ENCODE results near the gene ST3GAL3. TPM values are rescaled to one million over a fixed set of nuclear protein-coding genes. Genes with fewer than 3 reads are reported as not detected.

The ST3GAL3 gene
- total RNA-seq, 1 experiment from 2014 or later: 8.6 TPM

- no peak for TF ChIP-seq USF1 (CRISPR knock-in tag; IDR thresholded peaks at IDR 0.05)
Measured at GRCh38 chr1:43867976-43868740, 160.8 kb downstream of the ST3GAL3 start (continued).

GRCh38 chr1:43868741-43869067 is 161.4 kb downstream of the ST3GAL3 start:
- CTCF ChIA-PET: interaction anchor here (0.6 to 1.6 kb wide), 3 partner anchors 62 to 78 kb away, joined by 4 to 6 read pairs (median 4); partner anchors contain the start of gene IPO13
- Mint-ChIP-seq H3K27ac (no peak overlapping the region), H3K9me3 (no peaks in the 10 kb centered on the region), H3K4me3 (no peak overlapping the region), H3K27me3 (ENCODE audit: low read depth) (no peaks in the 10 kb centered on the region; the same call in none of the 2 replicates), H3K4me1 (no peaks in the 10 kb centered on the region), H3K36me3 (no peaks in the 10 kb centered on the region)
- DNase-seq (ENCODE audit: low spot score): no peak
- ATAC-seq: no peak
- POLR2A ChIA-PET: no interaction called here
- TF ChIP-seq JUN (CRISPR knock-in tag; IDR thresholded peaks at IDR 0.05) (no peak), GTF2I (CRISPR knock-in tag; conservative IDR thresholded peaks at IDR 0.05) (no peak), TCF7 (CRISPR knock-in tag; IDR thresholded peaks at IDR 0.05; ENCODE audit: low read depth) (no peak), CREM (CRISPR knock-in tag; IDR thresholded peaks at IDR 0.05) (no peak), EMX1 (CRISPR knock-in tag; IDR thresholded peaks at IDR 0.05) (no peak), E2F5 (CRISPR knock-in tag; IDR thresholded peaks at IDR 0.05) (no peak), CBFB (CRISPR knock-in tag; IDR thresholded peaks at IDR 0.05; ENCODE audit: low read depth) (no peak), SMAD4 (CRISPR knock-in tag; IDR thresholded peaks at IDR 0.05) (no peak), ZNF416 (CRISPR knock-in tag; IDR thresholded peaks at IDR 0.05) (no peak), ELF4 (CRISPR knock-in tag; IDR thresholded peaks at IDR 0.05; ENCODE audit: low read depth) (no peak), NR1H2 (CRISPR knock-in tag; IDR thresholded peaks at IDR 0.05) (no peak), ZMAT4 (CRISPR knock-in tag; IDR thresholded peaks at IDR 0.05) (no peak), AFF4 (CRISPR knock-in tag; IDR thresholded peaks at IDR 0.05; ENCODE audit: borderline replicate concordance) (no peak)
- TF ChIP-seq, protein P1, sequence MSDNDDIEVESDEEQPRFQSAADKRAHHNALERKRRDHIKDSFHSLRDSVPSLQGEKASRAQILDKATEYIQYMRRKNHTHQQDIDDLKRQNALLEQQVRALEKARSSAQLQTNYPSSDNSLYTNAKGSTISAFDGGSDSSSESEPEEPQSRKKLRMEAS (CRISPR knock-in tag; IDR thresholded peaks at IDR 0.05): no peak

DNA sequence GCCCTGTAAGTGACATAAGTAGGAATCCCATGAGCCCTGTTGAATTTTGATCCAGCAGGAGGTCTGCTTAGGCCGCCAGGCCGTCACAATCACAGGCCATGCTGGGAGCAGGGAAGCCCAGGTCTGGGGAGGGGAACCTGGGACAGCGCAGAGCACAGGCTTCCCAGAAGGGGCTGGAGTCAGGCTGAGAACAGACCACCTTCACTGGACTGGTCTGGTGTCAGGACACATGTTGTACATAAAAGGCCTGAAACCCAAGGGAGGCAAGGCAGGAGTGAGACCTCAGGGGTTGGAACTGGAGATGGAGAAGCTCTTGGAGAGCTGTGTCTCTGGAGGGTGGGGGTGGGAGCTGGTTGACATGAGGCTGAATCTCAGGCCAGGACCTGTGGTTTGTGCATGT is 163.0 kb downstream of the ST3GAL3 start:
- Mint-ChIP-seq H3K27me3 (ENCODE audit: low read depth) (no peaks in the 10 kb centered on the region; the same call in none of the 2 replicates), H3K9me3 (no peaks in the 10 kb centered on the region), H3K36me3 (no peaks in the 10 kb centered on the region), H3K4me1 (no peaks in the 10 kb centered on the region), H3K27ac (no peak overlapping the region), H3K4me3 (no peak overlapping the region)
- ATAC-seq (no peak), DNase-seq (ENCODE audit: low spot score) (no peak)
- POLR2A ChIA-PET: no interaction called here
- CTCF ChIA-PET: interaction anchor here (1.0 kb wide), 1 partner anchor 64 kb away, joined by 5 read pairs; no protein-coding TSS in a partner anchor
- TF ChIP-seq, protein P2, sequence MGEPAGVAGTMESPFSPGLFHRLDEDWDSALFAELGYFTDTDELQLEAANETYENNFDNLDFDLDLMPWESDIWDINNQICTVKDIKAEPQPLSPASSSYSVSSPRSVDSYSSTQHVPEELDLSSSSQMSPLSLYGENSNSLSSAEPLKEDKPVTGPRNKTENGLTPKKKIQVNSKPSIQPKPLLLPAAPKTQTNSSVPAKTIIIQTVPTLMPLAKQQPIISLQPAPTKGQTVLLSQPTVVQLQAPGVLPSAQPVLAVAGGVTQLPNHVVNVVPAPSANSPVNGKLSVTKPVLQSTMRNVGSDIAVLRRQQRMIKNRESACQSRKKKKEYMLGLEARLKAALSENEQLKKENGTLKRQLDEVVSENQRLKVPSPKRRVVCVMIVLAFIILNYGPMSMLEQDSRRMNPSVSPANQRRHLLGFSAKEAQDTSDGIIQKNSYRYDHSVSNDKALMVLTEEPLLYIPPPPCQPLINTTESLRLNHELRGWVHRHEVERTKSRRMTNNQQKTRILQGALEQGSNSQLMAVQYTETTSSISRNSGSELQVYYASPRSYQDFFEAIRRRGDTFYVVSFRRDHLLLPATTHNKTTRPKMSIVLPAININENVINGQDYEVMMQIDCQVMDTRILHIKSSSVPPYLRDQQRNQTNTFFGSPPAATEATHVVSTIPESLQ (CRISPR knock-in tag; IDR thresholded peaks at IDR 0.05): no peak
- no peak for TF ChIP-seq TCF7 (CRISPR knock-in tag; IDR thresholded peaks at IDR 0.05; ENCODE audit: low read depth)
- TF ChIP-seq SOX15 (CRISPR knock-in tag; IDR thresholded peaks at IDR 0.05): no peak
- TF ChIP-seq, protein P1 (CRISPR knock-in tag; IDR thresholded peaks at IDR 0.05): no peak
- no peak for TF ChIP-seq GTF2I (CRISPR knock-in tag; conservative IDR thresholded peaks at IDR 0.05)
- TF ChIP-seq, protein P3, sequence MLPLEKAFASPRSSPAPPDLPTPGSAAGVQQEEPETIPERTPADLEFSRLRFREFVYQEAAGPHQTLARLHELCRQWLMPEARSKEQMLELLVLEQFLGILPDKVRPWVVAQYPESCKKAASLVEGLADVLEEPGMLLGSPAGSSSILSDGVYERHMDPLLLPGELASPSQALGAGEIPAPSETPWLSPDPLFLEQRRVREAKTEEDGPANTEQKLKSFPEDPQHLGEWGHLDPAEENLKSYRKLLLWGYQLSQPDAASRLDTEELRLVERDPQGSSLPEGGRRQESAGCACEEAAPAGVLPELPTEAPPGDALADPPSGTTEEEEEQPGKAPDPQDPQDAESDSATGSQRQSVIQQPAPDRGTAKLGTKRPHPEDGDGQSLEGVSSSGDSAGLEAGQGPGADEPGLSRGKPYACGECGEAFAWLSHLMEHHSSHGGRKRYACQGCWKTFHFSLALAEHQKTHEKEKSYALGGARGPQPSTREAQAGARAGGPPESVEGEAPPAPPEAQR (CRISPR knock-in tag; IDR thresholded peaks at IDR 0.05): no peak
- TF ChIP-seq GRHL2 (CRISPR knock-in tag; IDR thresholded peaks at IDR 0.05; ENCODE audit: insufficient replicate concordance, severe bottlenecking): no peak
- TF ChIP-seq, protein P4, sequence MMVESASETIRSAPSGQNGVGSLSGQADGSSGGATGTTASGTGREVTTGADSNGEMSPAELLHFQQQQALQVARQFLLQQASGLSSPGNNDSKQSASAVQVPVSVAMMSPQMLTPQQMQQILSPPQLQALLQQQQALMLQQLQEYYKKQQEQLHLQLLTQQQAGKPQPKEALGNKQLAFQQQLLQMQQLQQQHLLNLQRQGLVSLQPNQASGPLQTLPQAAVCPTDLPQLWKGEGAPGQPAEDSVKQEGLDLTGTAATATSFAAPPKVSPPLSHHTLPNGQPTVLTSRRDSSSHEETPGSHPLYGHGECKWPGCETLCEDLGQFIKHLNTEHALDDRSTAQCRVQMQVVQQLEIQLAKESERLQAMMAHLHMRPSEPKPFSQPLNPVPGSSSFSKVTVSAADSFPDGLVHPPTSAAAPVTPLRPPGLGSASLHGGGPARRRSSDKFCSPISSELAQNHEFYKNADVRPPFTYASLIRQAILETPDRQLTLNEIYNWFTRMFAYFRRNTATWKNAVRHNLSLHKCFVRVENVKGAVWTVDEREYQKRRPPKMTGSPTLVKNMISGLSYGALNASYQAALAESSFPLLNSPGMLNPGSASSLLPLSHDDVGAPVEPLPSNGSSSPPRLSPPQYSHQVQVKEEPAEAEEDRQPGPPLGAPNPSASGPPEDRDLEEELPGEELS (CRISPR knock-in tag; IDR thresholded peaks at IDR 0.05): no peak
- TF ChIP-seq ZNF416 (CRISPR knock-in tag; IDR thresholded peaks at IDR 0.05): no peak

Measured in WTC11 (cell line).